HepG2 (cell line): Measurements from ENCODE around the gene AGAP1. TPM values are rescaled to one million over a fixed set of nuclear protein-coding genes. Genes with fewer than 3 reads are reported as not detected.

Source experiments
- ATAC-seq: fragments of 200-7000 bp; cut with Tn5 transposase; 3 replicates; pipeline ENCODE4 v1.9.1; 2020; ENCODE audit warnings: mild to moderate bottlenecking, moderate library complexity
- BruUV-seq: library from RNA; stranded (reverse); fragments of 400-500 nt; replicated peaks from 2 replicates; lab custom pipeline; 2021; lab: Mats Ljungman, UMichigan
- CTCF ChIA-PET: fragments of 300-600 bp; formaldehyde crosslinking; extraction: SDS; loops from one replicate; lab custom pipeline; 2021; ENCODE audit warnings: low total read pairs, inconsistent platforms, low intra/inter-chr PET ratio; lab: Yijun Ruan, JAX
- POLR2A ChIA-PET: fragments of 350-600 bp; sonication (Branson Sonifier 250); formaldehyde crosslinking; loops from one replicate; lab custom pipeline; 2020; ENCODE audit warnings: antibody characterized with exemption, inconsistent platforms; lab: Yijun Ruan, JAX
- DNase-seq: peaks from one replicate; pipeline ENCODE4 v3.0.0-alpha.2; 2015; ENCODE audit warnings: low spot score
- FAIRE-seq: peaks from 3 replicates; lab custom pipeline; 2011; peaks lifted over from hg19 to GRCh38; lab: Jason Lieb, UNC
- H2AFZ ChIP-seq: one replicate; pipeline ENCODE4 v1.6.1; 2011; ENCODE audit warnings: low read length, inconsistent platforms
- H3K27ac ChIP-seq: fragments of 300-600 bp; 3 replicates; pipeline ENCODE4 v1.8.0; 2011; ENCODE audit warnings: mixed run types, mild to moderate bottlenecking, mixed read lengths, low read length, inconsistent platforms; ENCODE audit not compliant: insufficient read depth; ENCODE audit errors: extremely low read length
- H3K27me3 ChIP-seq, 2 experiments: fragments of 200-600 bp in 1 of 2; 2 replicates in 1 of 2; 3 replicates in 1 of 2; pipeline versions ENCODE4 v1.6.0 to v1.8.0; 2011; ENCODE audit warnings: low read length in 2 of 2, mild to moderate bottlenecking in 2 of 2, moderate library complexity in 2 of 2, inconsistent platforms in 1 of 2; ENCODE audit not compliant: insufficient read depth in 2 of 2, control insufficient read depth in 1 of 2
- H3K36me3 ChIP-seq, 2 experiments: fragments of 200-600 bp in 1 of 2; replicated peaks in 1 of 2; 2 replicates in 1 of 2; 3 replicates in 1 of 2; pipeline versions ENCODE4 v1.5.1 to v1.8.0; 2011; ENCODE audit warnings: low read length in 2 of 2, inconsistent platforms in 1 of 2; ENCODE audit not compliant: insufficient read depth in 2 of 2, control insufficient read depth in 1 of 2
- H3K4me1 ChIP-seq: 2 replicates; pipeline ENCODE4 v1.5.1; 2012; ENCODE audit warnings: low read length, inconsistent platforms; ENCODE audit not compliant: insufficient read depth
- H3K4me2 ChIP-seq: 2 replicates; pipeline ENCODE4 v1.6.0; 2011; ENCODE audit warnings: low read depth, low read length, inconsistent platforms
- H3K4me3 ChIP-seq, 3 experiments: fragments of 200-600 bp in 1 of 3; sonication (generic), shearing (Covaris generic) in 1 of 3; replicated peaks in 1 of 3; 2 replicates each; pipeline ENCODE4 v1.5.1; 2011 to 2016; ENCODE audit warnings: low read length in 3 of 3, inconsistent platforms in 2 of 3, low read depth in 2 of 3, mild to moderate bottlenecking in 2 of 3, control low read depth in 1 of 3, mixed read lengths in 1 of 3; ENCODE audit not compliant: insufficient read depth in 1 of 3
- H3K79me2 ChIP-seq: one replicate; pipeline ENCODE4 v1.6.1; 2011; ENCODE audit warnings: low read length, inconsistent platforms; ENCODE audit not compliant: insufficient read depth
- H3K9ac ChIP-seq: 2 replicates; pipeline ENCODE4 v1.6.0; 2011; ENCODE audit warnings: mild to moderate bottlenecking, low read depth, low read length, inconsistent platforms; ENCODE audit not compliant: insufficient read depth
- H3K9me3 ChIP-seq: 2 replicates; pipeline ENCODE4 v1.5.1; 2012; ENCODE audit warnings: mild to moderate bottlenecking, low read length
- H4K20me1 ChIP-seq: 2 replicates; pipeline ENCODE4 v1.6.0; 2011; ENCODE audit warnings: inconsistent platforms, mild to moderate bottlenecking, low read length, moderate library complexity; ENCODE audit not compliant: insufficient read depth
- ELK4 ChIP-seq: sonication (generic); formaldehyde crosslinking; IDR thresholded peaks from 2 replicates; pipeline ENCODE4 v1.9.0; 2021; ENCODE audit warnings: missing genetic modification reagents, borderline replicate concordance
- JUNB ChIP-seq: sonication (generic); formaldehyde crosslinking; IDR thresholded peaks from 2 replicates; pipeline ENCODE4 v1.8.0; 2022; ENCODE audit warnings: missing genetic modification reagents, mild to moderate bottlenecking, borderline replicate concordance
- KIAA2018 ChIP-seq: sonication (generic); formaldehyde crosslinking; IDR thresholded peaks from 2 replicates; pipeline ENCODE4 v1.5.0; 2020; ENCODE audit warnings: mild to moderate bottlenecking, missing genetic modification reagents, borderline replicate concordance
- MIER3 ChIP-seq: IDR thresholded peaks from 2 replicates; pipeline ENCODE4 v1.6.1; 2016; ENCODE audit warnings: missing compliant biosample characterization, borderline replicate concordance
- PLSCR1 ChIP-seq: sonication (generic); formaldehyde crosslinking; IDR thresholded peaks from 2 replicates; pipeline ENCODE4 v1.5.0; 2020; ENCODE audit warnings: missing genetic modification reagents, mild to moderate bottlenecking, borderline replicate concordance
- REL ChIP-seq: sonication (generic); formaldehyde crosslinking; conservative IDR thresholded peaks from 2 replicates; pipeline ENCODE4 v1.8.0; 2022; ENCODE audit warnings: mild to moderate bottlenecking, missing genetic modification reagents, moderate library complexity
- RFX1 ChIP-seq: fragments of 450-650 bp; IDR thresholded peaks from 2 replicates; pipeline ENCODE4 v1.6.1; 2017
- U2AF2 ChIP-seq: fragments of 200-400 bp; formaldehyde crosslinking; IDR thresholded peaks from 2 replicates; pipeline ENCODE4 v1.6.1; 2017; ENCODE audit warnings: low read depth, mild to moderate bottlenecking, low read length
- ZNF781 ChIP-seq: sonication (generic); formaldehyde crosslinking; IDR thresholded peaks from 2 replicates; pipeline ENCODE4 v1.5.1; 2020; ENCODE audit warnings: borderline replicate concordance, mild to moderate bottlenecking, missing genetic modification reagents; ENCODE audit errors: not compliant biosample characterization
- ZNF83 ChIP-seq: sonication (generic); formaldehyde crosslinking; IDR thresholded peaks from 2 replicates; pipeline ENCODE4 v1.4.0; 2020; ENCODE audit warnings: missing genetic modification reagents, mild to moderate bottlenecking, borderline replicate concordance
- ZZZ3 ChIP-seq: sonication (generic); formaldehyde crosslinking; IDR thresholded peaks from 2 replicates; pipeline ENCODE4 v1.4.0; 2020; ENCODE audit warnings: missing genetic modification reagents, mild to moderate bottlenecking, borderline replicate concordance
- WGBS: methylation state at CpG from one replicate; pipeline ENCODE4 v1.1.6; 2017; ENCODE audit warnings: low lambda C conversion rate; 5-methylcytosine and 5-hydroxymethylcytosine counted together
- in situ Hi-C: cut with HindIII; loops from 2 replicates; pipeline ENCODE4 v1.10.0; 2017; ENCODE audit warnings: low pct_unique_long_range_greater_than_20kb; ENCODE audit not compliant: extremely low pct_ligation_motif_present
- intact Hi-C: fragments of 100-400 bp; cut with micrococcal nuclease; formaldehyde crosslinking; loops from one replicate; pipeline ENCODE4 v1.10.0; 2022; ENCODE audit not compliant: unreplicated experiment
- polyA plus RNA-seq, 8 experiments: library from polyadenylated mRNA; depleted of rRNA in 3 of 8; stranded (reverse) in 7 of 8; unstranded in 1 of 8; fragments of >200 nt; fragmentation: Illumina TruSeq in 4 of 8; extraction: Trizol in 4 of 8; gene quantifications; 2 replicates each; pipeline versions ENCODE4 v1.2.1 to v1.2.3, GENCODE V29; 2011 to 2016; ENCODE audit warnings: low read depth in 4 of 8, missing spikeins in 1 of 8, mixed read lengths in 1 of 8; ENCODE audit not compliant: insufficient read depth in 1 of 8
- total RNA-seq, 5 experiments: library from RNA; depleted of rRNA; stranded (reverse); fragments of >200 nt; fragmentation: Illumina TruSeq; extraction: Trizol; gene quantifications; 2 replicates each; pipeline ENCODE4 v1.2.3, GENCODE V29; 2016; ENCODE audit warnings: low read depth in 1 of 5

Gene AGAP1
- total and polyA plus RNA-seq, 2 of the 13 experiments (the other 11 are each of a cell fraction or from before 2014, with no cell fraction given): 21.2 to 32.7 TPM

- CTCF ChIA-PET: no interaction called here
- intact Hi-C loops: no loop called here
- no peak overlapping the region for H3K4me3 ChIP-seq
- no peak for DNase-seq
- H3K9ac ChIP-seq: no peak overlapping the region
- no peaks in the 10 kb centered on the region for H3K79me2 ChIP-seq
- no peak for ATAC-seq
- WGBS: 90% methylated on average over 8 of the region's 8 CpGs
- H3K27me3 ChIP-seq: no peaks in the 10 kb centered on the region
- TF ChIP-seq JUNB (no peak), ZNF781 (CRISPR knock-in tag) (no peak), RFX1 (no peak), ZZZ3 (no peak), PLSCR1 (CRISPR knock-in tag) (no peak), REL (CRISPR knock-in tag) (no peak), MIER3 (CRISPR knock-in tag) (no peak), U2AF2 (no peak), ELK4 (no peak), KIAA2018 (CRISPR knock-in tag) (no peak), ZNF83 (no peak)
- BruUV-seq: no TSS peak
- no peaks in the 10 kb centered on the region for H4K20me1 ChIP-seq
- H3K4me1 ChIP-seq: peaks cover 35% of the 10 kb centered on the region
- in situ Hi-C loops: no loop called here
- H2AFZ ChIP-seq: no peak overlapping the region
- POLR2A ChIA-PET: no interaction called here
- peaks cover 11 to 18% of the 10 kb centered on the region in 2 experiments for H3K36me3 ChIP-seq
- H3K9me3 ChIP-seq: no peaks in the 10 kb centered on the region; the same call in 1 of the 2 replicates
- no peak overlapping the region for H3K4me2 ChIP-seq
- no peak for FAIRE-seq
- H3K27ac ChIP-seq: no peak overlapping the region
Observed at GRCh38 chr2:235897992-235898391, 404.1 kb downstream of the AGAP1 start.
